Left lung (tissue), 10 donors: ENCODE measurements around the gene AK1. TPM values are rescaled to one million over a fixed set of nuclear protein-coding genes. Genes with fewer than 3 reads are reported as not detected.

Experiments
- ATAC-seq: fragments of 200-7000 bp; cut with Tn5 transposase; one replicate; pipeline ENCODE4 v1.9.1; 2020; ENCODE audit warnings: moderate library complexity
- DNase-seq, 4 donors: peaks; one replicate each; pipeline ENCODE4 v3.0.0-alpha.2; 2013 to 2020
- H3K27ac ChIP-seq, 2 donors: fragments of 200-600 bp; sonication (generic) in 1 of 2; one replicate each; pipeline versions ENCODE4 v1.5.0 to v1.8.0; 2020 to 2021
- H3K27me3 ChIP-seq, 2 donors: fragments of 200-600 bp; sonication (generic) in 1 of 2; one replicate each; pipeline versions ENCODE4 v1.5.0 to v1.8.0; 2020 to 2021
- H3K36me3 ChIP-seq, 2 donors: fragments of 200-600 bp; sonication (generic) in 1 of 2; one replicate each; pipeline versions ENCODE4 v1.5.0 to v1.8.0; 2020 to 2021
- H3K4me1 ChIP-seq, 2 donors: fragments of 200-600 bp; one replicate each; pipeline ENCODE4 v1.8.0; 2021
- H3K4me3 ChIP-seq, 2 donors: fragments of 200-600 bp; sonication (generic) in 1 of 2; one replicate each; pipeline versions ENCODE4 v1.5.0 to v1.8.0; 2020 to 2021; ENCODE audit warnings: mild to moderate bottlenecking in 1 of 2
- H3K9me3 ChIP-seq, 2 donors: fragments of 200-600 bp; sonication (generic) in 1 of 2; one replicate each; pipeline versions ENCODE4 v1.5.0 to v1.8.0; 2020 to 2021
- intact Hi-C, 2 donors: fragments of 100-400 bp; cut with DNase I; formaldehyde crosslinking; loops; one replicate each; pipeline versions ENCODE4 v1.11.2 to v1.14.2; 2022
- polyA plus RNA-seq, 6 donors: library from polyadenylated mRNA; unstranded; fragments of 120-200 nt; gene quantifications; one replicate each; pipeline ENCODE4 v1.2.1, GENCODE V29; 2013; ENCODE audit not compliant: insufficient read length in 6 of 6
- total RNA-seq, 2 donors: library from RNA; stranded (reverse); fragmentation: NEBNext Ultra II Directional; extraction: Animal tissue kit (Norgen Biotek cat#: 25700); gene quantifications; one replicate each; pipeline ENCODE4 v1.2.1, GENCODE V29; 2021
- TF ChIP-seq, protein P1 (sequence below), 2 donors: fragments of 200-600 bp; sonication (generic) in 1 of 2; IDR thresholded peaks; one replicate each; pipeline versions ENCODE4 v1.5.0 to v1.8.0; 2021; ENCODE audit warnings: antibody characterized with exemption in 2 of 2
- donor health status: DM: no; HTN: yes; CAD: no.
- donor health status: DM: no; HTN: no; CAD: no.

AK1 gene
- total and polyA plus RNA-seq, 8 donors: 47.3 to 264 (median 76.7) TPM

DNA sequence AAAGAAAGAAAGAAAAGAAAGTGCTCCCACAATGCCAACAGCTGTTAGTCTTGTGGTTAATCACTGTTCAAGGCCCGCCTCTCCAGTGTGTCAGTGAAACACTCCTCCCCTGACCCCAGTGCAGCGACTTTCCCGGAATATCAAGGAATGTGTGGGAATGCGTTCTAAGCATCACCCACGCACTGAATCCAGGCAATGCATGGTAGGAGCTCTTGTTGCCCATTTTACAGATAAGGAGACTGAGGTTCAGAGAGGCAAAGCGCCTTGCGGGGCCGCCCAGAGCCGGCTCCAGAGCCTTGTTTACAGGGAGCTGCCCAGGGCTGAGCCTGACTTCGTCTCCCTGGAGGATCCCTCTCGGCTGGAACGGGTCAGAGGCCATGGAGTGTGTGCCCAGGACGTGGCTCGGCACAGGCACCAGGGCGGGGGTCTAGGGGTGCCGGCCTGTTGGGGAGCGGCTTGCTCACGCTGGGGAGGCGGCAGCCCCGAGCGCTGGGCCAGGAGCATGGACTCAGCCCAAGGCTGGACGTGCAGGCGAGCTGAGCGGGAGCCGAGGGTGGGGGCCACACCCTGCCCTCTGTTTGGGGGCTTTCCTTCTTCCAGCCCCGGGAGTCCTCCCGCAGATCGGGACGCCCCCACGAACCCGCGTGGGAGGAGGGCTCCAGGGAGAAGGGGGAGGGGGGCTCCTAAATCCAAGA, 21.1 kb upstream of the AK1 start:
- ATAC-seq: peak; percentile 48
- DNase-seq: peak in 1 of 4 donors; percentile 83
- Histone ChIP-seq H3K36me3 (peaks cover 7 to 29% of the 10 kb centered on the region in 2 donors), H3K27me3 (no peaks in the 10 kb centered on the region), H3K27ac (peak overlapping the region; percentile 82 to 93), H3K9me3 (peaks cover 0 to 13% of the 10 kb centered on the region in 2 donors), H3K4me1 (peaks cover 38 to 60% of the 10 kb centered on the region in 2 donors), H3K4me3 (peak overlapping the region; percentile 74 to 82)
- intact Hi-C loops: no loop called here
- TF ChIP-seq, protein P1, sequence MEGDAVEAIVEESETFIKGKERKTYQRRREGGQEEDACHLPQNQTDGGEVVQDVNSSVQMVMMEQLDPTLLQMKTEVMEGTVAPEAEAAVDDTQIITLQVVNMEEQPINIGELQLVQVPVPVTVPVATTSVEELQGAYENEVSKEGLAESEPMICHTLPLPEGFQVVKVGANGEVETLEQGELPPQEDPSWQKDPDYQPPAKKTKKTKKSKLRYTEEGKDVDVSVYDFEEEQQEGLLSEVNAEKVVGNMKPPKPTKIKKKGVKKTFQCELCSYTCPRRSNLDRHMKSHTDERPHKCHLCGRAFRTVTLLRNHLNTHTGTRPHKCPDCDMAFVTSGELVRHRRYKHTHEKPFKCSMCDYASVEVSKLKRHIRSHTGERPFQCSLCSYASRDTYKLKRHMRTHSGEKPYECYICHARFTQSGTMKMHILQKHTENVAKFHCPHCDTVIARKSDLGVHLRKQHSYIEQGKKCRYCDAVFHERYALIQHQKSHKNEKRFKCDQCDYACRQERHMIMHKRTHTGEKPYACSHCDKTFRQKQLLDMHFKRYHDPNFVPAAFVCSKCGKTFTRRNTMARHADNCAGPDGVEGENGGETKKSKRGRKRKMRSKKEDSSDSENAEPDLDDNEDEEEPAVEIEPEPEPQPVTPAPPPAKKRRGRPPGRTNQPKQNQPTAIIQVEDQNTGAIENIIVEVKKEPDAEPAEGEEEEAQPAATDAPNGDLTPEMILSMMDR (IDR thresholded peaks at IDR 0.05): no peak

DNA sequence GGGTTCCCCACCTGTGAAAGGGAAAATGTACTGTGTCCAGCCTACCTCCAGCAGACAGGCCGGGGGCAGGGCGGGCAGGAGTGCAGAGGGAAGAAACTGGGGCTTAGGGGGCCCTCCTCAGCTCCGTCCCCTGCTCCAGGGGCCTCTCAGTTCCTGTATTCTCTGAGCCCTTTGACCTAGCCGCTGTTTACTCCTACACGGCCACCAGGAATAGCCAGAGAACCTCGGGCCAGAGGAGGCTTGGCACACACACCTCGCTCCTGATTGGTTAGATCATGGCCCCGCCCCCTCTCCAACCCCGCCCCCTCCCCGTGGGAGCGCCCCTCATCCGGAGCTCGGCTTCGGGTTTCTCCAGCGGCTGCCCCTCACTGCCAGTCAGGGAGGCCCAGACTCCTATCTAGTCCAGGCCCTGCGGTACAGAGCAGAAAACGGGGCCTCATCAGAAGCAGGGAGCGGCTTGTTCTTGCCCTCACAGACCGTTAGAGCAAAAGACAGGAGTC, 19.8 kb upstream of the AK1 start:
- intact Hi-C loops: no loop called here
- no peaks in the 10 kb centered on the region for H3K27me3 ChIP-seq
- H3K4me3 ChIP-seq: peak overlapping the region; percentile 3 to 74
- TF ChIP-seq, protein P1 (IDR thresholded peaks at IDR 0.05): no peak
- DNase-seq (peak in 3 of 4 donors; percentile 74 to 81 (median 80)), ATAC-seq (peak; percentile 72)
- peaks cover 7 to 42% of the 10 kb centered on the region in 2 donors for H3K36me3 ChIP-seq
- H3K4me1 ChIP-seq: peaks cover 32 to 47% of the 10 kb centered on the region in 2 donors
- peaks cover 0 to 22% of the 10 kb centered on the region in 2 donors for H3K9me3 ChIP-seq
- peak overlapping the region; percentile 33 to 93 for H3K27ac ChIP-seq

DNA sequence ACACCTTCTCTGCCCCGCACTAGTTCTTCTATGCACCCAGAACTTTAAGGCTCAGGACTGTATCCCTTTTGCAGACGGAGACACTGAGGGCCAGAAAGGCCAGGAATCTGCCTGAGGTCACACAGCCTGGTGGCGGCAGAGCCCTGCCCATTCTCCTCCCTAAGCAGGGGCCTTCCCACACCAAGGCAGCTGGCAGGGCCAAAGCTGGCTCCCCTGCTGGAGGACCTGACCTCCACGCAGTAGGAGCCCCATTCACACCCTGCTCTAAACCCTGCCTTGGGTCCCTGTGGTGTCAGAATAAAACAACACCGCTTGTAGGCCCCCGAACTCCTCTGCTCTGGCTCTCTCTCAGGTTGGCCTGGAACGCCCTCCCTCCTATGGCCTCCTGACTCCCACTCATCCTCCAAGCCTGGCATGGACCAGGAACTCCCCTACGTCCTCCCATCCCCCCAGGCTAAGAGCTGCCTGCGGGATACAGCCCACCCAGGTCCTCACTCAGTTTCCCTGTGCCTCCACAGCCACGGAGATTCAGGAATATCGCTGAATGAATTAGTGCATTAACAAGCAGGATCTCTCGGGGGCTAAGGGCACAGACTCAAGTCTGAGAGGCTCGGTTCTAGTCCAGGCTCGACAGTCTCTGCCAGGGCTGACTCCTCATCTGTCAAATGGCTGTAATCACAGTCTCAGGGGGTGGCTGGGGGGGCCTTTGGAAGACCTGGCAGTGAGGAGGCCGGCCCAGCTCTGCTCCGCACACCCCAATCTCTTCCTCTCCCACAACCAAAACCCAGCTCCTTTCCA, 19.1 kb upstream of the AK1 start:
- peak overlapping the region; percentile 33 to 93 for H3K27ac ChIP-seq
- DNase-seq (peak in 1 of 4 donors; percentile 51), ATAC-seq (no peak)
- H3K36me3 ChIP-seq: peaks cover 7 to 46% of the 10 kb centered on the region in 2 donors
- peak overlapping the region; percentile 3 to 74 for H3K4me3 ChIP-seq
- no peaks in the 10 kb centered on the region for H3K27me3 ChIP-seq
- intact Hi-C loops: no loop called here
- H3K4me1 ChIP-seq: peaks cover 32 to 41% of the 10 kb centered on the region in 2 donors
- TF ChIP-seq, protein P1 (IDR thresholded peaks at IDR 0.05): no peak
- H3K9me3 ChIP-seq: peaks cover 0 to 22% of the 10 kb centered on the region in 2 donors

DNA sequence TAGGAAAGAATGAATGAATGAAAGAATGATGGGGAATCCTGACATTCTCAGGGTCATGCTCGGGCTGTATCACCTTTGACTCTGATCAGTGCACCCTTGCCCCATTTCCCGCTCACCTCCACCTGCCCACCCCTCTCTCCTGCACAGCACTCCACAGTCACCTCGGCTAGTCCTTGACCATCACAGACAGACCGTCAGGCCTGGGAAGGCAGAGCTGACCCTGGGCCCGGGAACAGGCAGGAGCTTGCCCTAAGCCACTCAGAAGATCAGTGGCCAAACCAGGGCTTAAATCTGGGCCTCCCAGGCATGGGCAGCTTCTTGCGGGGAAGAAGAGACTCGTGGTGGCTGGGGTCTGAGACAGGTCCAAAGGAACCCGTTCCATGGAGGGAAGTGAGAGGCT, 18.3 kb upstream of the AK1 start:
- intact Hi-C loops: no loop called here
- no peak overlapping the region for H3K27ac ChIP-seq

More for the DNA sequence above, 18.3 kb upstream of the AK1 start:
- Histone ChIP-seq H3K4me1 (peaks cover 32 to 34% of the 10 kb centered on the region in 2 donors), H3K9me3 (peaks cover 0 to 22% of the 10 kb centered on the region in 2 donors), H3K27me3 (no peaks in the 10 kb centered on the region), H3K4me3 (no peak overlapping the region), H3K36me3 (peaks cover 7 to 52% of the 10 kb centered on the region in 2 donors)
- TF ChIP-seq, protein P1 (IDR thresholded peaks at IDR 0.05): no peak
- DNase-seq (no peak), ATAC-seq (no peak)
